T-cell (primary cell): ENCODE measurements around the gene RIPOR2. TPM values are rescaled to one million over a fixed set of nuclear protein-coding genes. Genes with fewer than 3 reads are reported as not detected.
A peak's percentile ranks its signal among the peaks of the same experiment; 100 is the strongest.

Experiments used
- ATAC-seq, 4 experiments: fragments of 200-7000 bp in 3 of 4; fragments of 150-1000 bp in 1 of 4; cut with Tn5 transposase; replicated peaks in 1 of 4; 1 replicate in 3 of 4; 2 replicates in 1 of 4; pipeline ENCODE4 v1.10.0; 2021; ENCODE audit warnings: moderate library complexity in 3 of 4, mild to moderate bottlenecking in 2 of 4, moderate number of reproducible peaks in 1 of 4
- CTCF ChIA-PET, 2 donors: fragments of 300-600 bp; sonication (Branson Sonifier 250); formaldehyde crosslinking; loops; one replicate each; lab custom pipeline; 2022; ENCODE audit warnings: antibody characterized with exemption in 2 of 2; lab: Charles Lee
- POLR2A ChIA-PET, 2 donors: fragments of 300-600 bp; sonication (Branson Sonifier 250); formaldehyde crosslinking; loops; one replicate each; lab custom pipeline; 2022; ENCODE audit warnings: antibody characterized with exemption in 2 of 2; lab: Charles Lee
- DNase-seq, 35 experiments: peaks; one replicate each; pipeline versions ENCODE4 v3.0.0 to v3.0.0-alpha.2; 2013 to 2023
- H3K27ac ChIP-seq: one replicate; pipeline ENCODE4 v1.5.1; 2013; ENCODE audit warnings: low read length
- H3K27me3 ChIP-seq, 2 experiments: replicated peaks in 1 of 2; 1 replicate in 1 of 2; 2 replicates in 1 of 2; pipeline versions ENCODE4 v1.6.1 to v1.7.0; 2013; ENCODE audit warnings: low read length in 1 of 2, mixed read lengths in 1 of 2; ENCODE audit not compliant: control insufficient read depth in 2 of 2, insufficient read depth in 2 of 2; ENCODE audit errors: extremely low read depth in 1 of 2
- H3K36me3 ChIP-seq, 2 donors: 1 replicate in 1 of 2; 2 replicates in 1 of 2; pipeline versions ENCODE4 v1.6.1 to v1.7.0; 2013; ENCODE audit warnings: low read length in 1 of 2; ENCODE audit not compliant: control insufficient read depth in 2 of 2, insufficient read depth in 1 of 2; ENCODE audit errors: extremely low read depth in 1 of 2
- H3K4me1 ChIP-seq, 2 experiments: 1 replicate in 1 of 2; 2 replicates in 1 of 2; pipeline versions ENCODE4 v1.6.1 to v1.7.0; 2013; ENCODE audit warnings: low read length in 2 of 2, mixed read lengths in 1 of 2; ENCODE audit not compliant: insufficient read depth in 2 of 2, control insufficient read depth in 1 of 2; ENCODE audit errors: extremely low read depth in 1 of 2
- H3K4me3 ChIP-seq, 2 donors: 1 replicate in 1 of 2; 2 replicates in 1 of 2; pipeline versions ENCODE4 v1.5.1 to v1.7.0; 2013; ENCODE audit warnings: mild to moderate bottlenecking in 2 of 2, low read length in 1 of 2, moderate library complexity in 1 of 2; ENCODE audit not compliant: control insufficient read depth in 1 of 2; ENCODE audit errors: extremely low read depth in 1 of 2
- H3K9me3 ChIP-seq: 2 replicates; pipeline ENCODE4 v1.7.0; 2013
- H3K27ac Mint-ChIP-seq, 2 donors: one replicate each; pipeline ENCODE4 v1.8.0; 2020 to 2021; ENCODE audit warnings: mild to moderate bottlenecking in 2 of 2, mixed read lengths in 2 of 2
- H3K27me3 Mint-ChIP-seq, 2 donors: one replicate each; pipeline ENCODE4 v1.8.0; 2021 to 2022; ENCODE audit warnings: mixed read lengths in 2 of 2
- H3K36me3 Mint-ChIP-seq: one replicate; pipeline ENCODE4 v1.8.0; 2021; ENCODE audit warnings: mixed read lengths
- H3K4me1 Mint-ChIP-seq, 3 donors: one replicate each; pipeline ENCODE4 v1.8.0; 2020 to 2022; ENCODE audit warnings: mixed read lengths in 3 of 3, mild to moderate bottlenecking in 1 of 3
- H3K4me3 Mint-ChIP-seq, 3 donors: one replicate each; pipeline ENCODE4 v1.8.0; 2020 to 2022; ENCODE audit warnings: mild to moderate bottlenecking in 3 of 3, mixed read lengths in 3 of 3, moderate library complexity in 3 of 3
- H3K9me3 Mint-ChIP-seq, 3 donors: one replicate each; pipeline ENCODE4 v1.8.0; 2020 to 2022; ENCODE audit warnings: mixed read lengths in 3 of 3
- WGBS: methylation state at CpG from one replicate; pipeline ENCODE4 v1.1.5; 2013; ENCODE audit warnings: missing lambda C conversion rate; ENCODE audit not compliant: insufficient coverage; 5-methylcytosine and 5-hydroxymethylcytosine counted together
- total RNA-seq, 35 experiments: library from RNA in 6 of 35; stranded (reverse) in 6 of 35; fragments of 120-200 nt in 1 of 35; gene quantifications; one replicate each; pipeline versions ENCODE4 v1.2.1 to v1.2.4 and lab custom pipeline; 2013 to 2026

Gene RIPOR2
- total RNA-seq, 5 donors from 2014 or later (not counting 1 experiment from before 2014, with no cell fraction given), result 381 to 480 (median 441) TPM

- WGBS, result no CpG with 5 or more reads among the region's 2 CpGs
- DNase-seq (no peak), ATAC-seq (no peak)
- Mint-ChIP-seq H3K27ac (peak overlapping the region; percentile 31 to 67), H3K4me1 (peaks cover 67 to 71% (median 67%) of the 10 kb centered on the region in 3 donors), H3K27me3 (no peaks in the 10 kb centered on the region), H3K9me3 (no peaks in the 10 kb centered on the region), H3K4me3 (no peak overlapping the region), H3K36me3 (peaks cover 15% of the 10 kb centered on the region)
- Histone ChIP-seq H3K9me3 (no peaks in the 10 kb centered on the region), H3K27me3 (no peaks in the 10 kb centered on the region), H3K4me3 (no peak overlapping the region), H3K4me1 (peaks cover 5 to 18% of the 10 kb centered on the region in 2 experiments), H3K36me3 (peaks cover 0 to 4% of the 10 kb centered on the region in 2 donors), H3K27ac (no peak overlapping the region)
- ChIA-PET POLR2A (no interaction called here), CTCF (interaction anchor here in 1 of 2 donors (0.7 to 1.8 kb wide), 2 partner anchors 13 to 584 kb away, joined by 4 to 7 read pairs; no protein-coding TSS in a partner anchor)
These were observed 43.4 kb upstream of the RIPOR2 start for GRCh38 chr6:24979176-24979575.

DNA sequence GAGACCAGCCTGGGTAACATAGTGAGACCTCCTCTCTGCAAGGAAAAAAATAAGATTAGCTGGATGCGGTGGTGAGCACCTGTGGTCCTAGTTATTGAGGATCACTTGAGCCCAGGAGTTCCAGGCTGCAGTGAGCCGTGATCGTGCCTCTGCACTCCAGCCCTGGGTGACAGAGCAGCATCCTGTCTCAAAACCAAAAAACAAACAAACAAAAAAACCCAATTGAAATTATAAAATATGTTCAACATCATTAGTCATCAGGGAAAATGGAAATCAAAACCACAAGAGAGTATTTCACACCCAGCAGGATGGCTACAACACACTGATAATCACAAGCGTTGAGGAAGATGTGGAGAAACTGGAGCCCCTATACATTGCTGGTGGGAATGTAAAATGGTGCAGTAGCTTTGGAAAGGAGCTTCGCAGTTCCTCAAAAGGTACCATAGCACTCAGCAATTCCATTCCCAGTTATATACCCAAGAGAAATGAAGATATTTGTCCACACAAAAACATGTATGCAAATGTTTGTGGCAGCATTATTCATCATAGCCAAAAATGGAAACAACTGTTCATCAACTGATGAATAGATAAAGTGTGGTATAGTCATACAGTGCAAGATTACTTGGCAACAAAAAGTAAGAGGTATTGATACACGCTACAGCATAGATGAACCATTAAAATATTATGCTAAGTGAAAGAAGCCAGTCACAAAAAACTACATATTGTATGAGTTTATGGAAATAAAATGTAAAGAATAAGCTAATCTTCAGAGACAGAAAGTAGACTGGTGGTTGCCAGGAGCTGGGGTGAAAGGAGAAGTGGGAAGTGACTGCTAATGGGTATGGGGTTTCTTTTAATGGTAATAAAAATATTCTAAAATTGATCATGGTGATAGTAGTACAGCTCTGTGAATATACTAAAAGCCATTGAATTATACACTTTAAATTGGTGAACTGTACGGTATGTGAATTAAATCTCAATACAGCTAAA is 38.7 kb upstream of the RIPOR2 start:
- Histone ChIP-seq H3K4me3 (no peak overlapping the region), H3K36me3 (peaks cover 0 to 4% of the 10 kb centered on the region in 2 donors), H3K9me3 (no peaks in the 10 kb centered on the region), H3K27me3 (no peaks in the 10 kb centered on the region), H3K27ac (peak overlapping the region; percentile 76), H3K4me1 (peaks cover 4 to 21% of the 10 kb centered on the region in 2 experiments)
- POLR2A ChIA-PET, result interaction anchor here (0.5 to 1.0 kb wide), 7 partner anchors 10 to 76 kb away, joined by 3 to 5 read pairs (median 3); no protein-coding TSS in a partner anchor
- Mint-ChIP-seq H3K4me3 (peak overlapping the region; percentile 26 to 34 (median 34)), H3K27ac (peak overlapping the region; percentile 93 to 96), H3K4me1 (peaks cover 73 to 74% (median 73%) of the 10 kb centered on the region in 3 donors), H3K27me3 (no peaks in the 10 kb centered on the region), H3K36me3 (peaks cover 38% of the 10 kb centered on the region), H3K9me3 (peaks cover 0 to 4% (median 0%) of the 10 kb centered on the region in 3 donors)
- peak; percentile 80 to 89 (median 84) for ATAC-seq
- CTCF ChIA-PET, result interaction anchor here (0.6 to 3.2 kb wide), 7 partner anchors 8 to 92 kb away, joined by 3 to 13 read pairs (median 4); no protein-coding TSS in a partner anchor
- WGBS, result no CpG with 5 or more reads among the region's 7 CpGs
- DNase-seq, result peak in 4 of 35 experiments; percentile 8 to 56 (median 22)

DNA sequence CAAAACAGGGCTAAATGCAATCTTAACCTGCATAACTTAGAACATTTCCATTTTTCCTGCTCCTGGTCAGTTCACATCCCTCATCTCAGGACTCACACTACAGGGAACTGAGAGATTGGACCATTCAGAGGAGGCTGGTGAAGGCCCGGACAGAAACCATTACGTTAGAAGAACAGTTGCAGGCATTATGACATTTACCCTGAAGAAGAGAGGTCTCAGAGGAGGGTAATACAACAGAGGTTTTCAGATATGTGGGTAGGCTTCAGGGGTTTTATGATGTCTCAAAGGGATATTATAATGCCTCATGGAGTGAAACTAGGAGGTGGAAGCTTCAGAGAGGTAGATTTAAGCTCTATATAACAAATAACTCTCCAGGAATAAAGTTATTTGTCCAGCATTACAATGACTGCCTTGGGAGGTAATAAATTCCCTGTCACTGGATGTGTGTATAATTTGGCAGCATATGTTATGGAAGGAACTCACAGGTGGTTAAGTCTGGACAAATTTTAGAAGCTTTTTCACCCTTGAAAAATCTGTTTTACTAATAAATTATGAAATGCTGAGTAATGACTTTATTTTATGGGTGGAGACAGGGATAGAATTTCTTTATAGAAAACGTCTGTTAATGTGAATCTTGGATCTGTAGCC is 36.7 kb upstream of the RIPOR2 start:
- no peaks in the 10 kb centered on the region for H3K27me3 ChIP-seq
- no peak overlapping the region for H3K4me3 Mint-ChIP-seq
- peaks cover 0 to 4% (median 0%) of the 10 kb centered on the region in 3 donors for H3K9me3 Mint-ChIP-seq
- H3K4me3 ChIP-seq, result no peak overlapping the region
- H3K4me1 ChIP-seq, result peaks cover 12 to 40% of the 10 kb centered on the region in 2 experiments
- no peak for DNase-seq
- WGBS, result no CpG with 5 or more reads among the region's 3 CpGs
- peak overlapping the region; percentile 69 to 93 for H3K27ac Mint-ChIP-seq
- H3K27me3 Mint-ChIP-seq, result no peaks in the 10 kb centered on the region
- H3K36me3 ChIP-seq, result no peaks in the 10 kb centered on the region
- no peak for ATAC-seq
- peak overlapping the region; percentile 21 for H3K27ac ChIP-seq
- no peaks in the 10 kb centered on the region for H3K9me3 ChIP-seq
- peaks cover 75 to 82% (median 78%) of the 10 kb centered on the region in 3 donors for H3K4me1 Mint-ChIP-seq
- ChIA-PET CTCF (interaction anchor here in 1 of 2 donors (1.0 to 3.2 kb wide), 3 partner anchors 10 to 20 kb away, joined by 3 to 13 read pairs (median 5); no protein-coding TSS in a partner anchor), POLR2A (interaction anchor here in 1 of 2 donors (0.6 kb wide), 1 partner anchor 268 kb away, joined by 7 read pairs; no protein-coding TSS in a partner anchor)
- peaks cover 23% of the 10 kb centered on the region for H3K36me3 Mint-ChIP-seq

DNA sequence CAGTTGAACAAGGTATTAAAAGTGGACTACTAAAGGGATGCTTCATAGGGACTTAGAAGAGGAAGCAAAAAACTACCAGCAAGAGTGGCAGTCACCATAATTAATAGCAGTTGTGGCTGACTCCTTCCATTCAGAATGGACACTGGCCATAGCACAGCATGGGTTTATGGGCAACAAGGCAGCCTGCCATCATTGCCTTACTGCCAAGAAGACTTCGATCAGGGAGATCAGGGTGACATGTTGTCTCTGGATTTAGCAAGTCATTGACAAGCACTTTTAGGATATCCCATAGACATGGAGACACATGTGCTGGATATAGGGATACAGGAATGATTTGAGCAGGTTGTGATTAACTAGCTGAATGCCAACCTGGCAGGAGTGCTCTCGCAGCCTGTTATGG is 35.3 kb upstream of the RIPOR2 start:
- DNase-seq, result no peak
- H3K27ac Mint-ChIP-seq, result peak overlapping the region in 1 of 2 donors; percentile 58
- POLR2A ChIA-PET, result interaction anchor here in 1 of 2 donors (0.5 kb wide), 1 partner anchor 25 kb away, joined by 3 read pairs; no protein-coding TSS in a partner anchor
- Histone ChIP-seq H3K36me3 (no peaks in the 10 kb centered on the region), H3K4me1 (peaks cover 12 to 50% of the 10 kb centered on the region in 2 experiments), H3K27me3 (no peaks in the 10 kb centered on the region), H3K9me3 (no peaks in the 10 kb centered on the region), H3K27ac (no peak overlapping the region), H3K4me3 (no peak overlapping the region)
- CTCF ChIA-PET, result interaction anchor here in 1 of 2 donors (3.2 kb wide), 1 partner anchor 21 kb away, joined by 13 read pairs; no protein-coding TSS in a partner anchor
- ATAC-seq, result no peak
- H3K9me3 Mint-ChIP-seq, result peaks cover 0 to 10% (median 0%) of the 10 kb centered on the region in 3 donors
- peaks cover 32% of the 10 kb centered on the region for H3K36me3 Mint-ChIP-seq
- H3K27me3 Mint-ChIP-seq, result no peaks in the 10 kb centered on the region
- no peak overlapping the region for H3K4me3 Mint-ChIP-seq
- H3K4me1 Mint-ChIP-seq, result peaks cover 83 to 87% (median 86%) of the 10 kb centered on the region in 3 donors
- WGBS, result 86% methylated on average over 1 of the region's 2 CpGs

DNA sequence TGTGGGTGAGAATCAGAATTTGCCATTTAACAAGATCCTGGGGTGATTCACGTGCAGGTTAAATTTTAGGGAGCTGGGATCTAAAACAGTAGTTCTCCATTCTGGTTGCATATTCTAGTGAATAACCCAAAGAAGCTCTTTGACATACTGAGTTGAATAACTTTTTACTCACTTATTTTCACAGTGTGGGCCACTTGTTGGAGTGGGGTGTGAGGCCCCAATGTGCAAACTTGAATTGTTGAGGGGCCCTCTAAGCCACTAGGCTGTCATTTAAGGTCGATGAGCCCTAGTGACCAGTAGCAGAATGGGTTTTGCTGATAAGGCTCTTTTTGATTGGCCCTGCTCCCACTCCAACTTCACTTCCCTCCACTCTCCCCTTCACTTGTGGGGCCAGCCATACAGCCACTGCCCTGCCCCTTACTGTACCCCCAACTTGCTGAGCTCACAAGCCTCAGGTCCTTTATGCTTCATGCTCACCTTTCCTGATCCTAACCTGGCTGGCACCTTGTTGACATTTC is 33.6 kb upstream of the RIPOR2 start:
- Histone ChIP-seq H3K36me3 (no peaks in the 10 kb centered on the region), H3K4me3 (no peak overlapping the region), H3K27me3 (no peaks in the 10 kb centered on the region), H3K27ac (peak overlapping the region; percentile 35), H3K9me3 (no peaks in the 10 kb centered on the region), H3K4me1 (peaks cover 14 to 50% of the 10 kb centered on the region in 2 experiments)
- WGBS, result no CpG with 5 or more reads among the region's 2 CpGs
- ChIA-PET CTCF (interaction anchor here (0.5 to 0.8 kb wide), 2 partner anchors 60 to 82 kb away, joined by 3 read pairs; no protein-coding TSS in a partner anchor), POLR2A (interaction anchor here in 1 of 2 donors (0.5 kb wide), 1 partner anchor 79 kb away, joined by 3 read pairs; no protein-coding TSS in a partner anchor)
- peaks cover 0 to 10% (median 0%) of the 10 kb centered on the region in 3 donors for H3K9me3 Mint-ChIP-seq
- ATAC-seq (no peak), DNase-seq (no peak)
- H3K4me1 Mint-ChIP-seq, result peaks cover 87 to 93% (median 90%) of the 10 kb centered on the region in 3 donors
- no peaks in the 10 kb centered on the region for H3K27me3 Mint-ChIP-seq
- H3K36me3 Mint-ChIP-seq, result peaks cover 34% of the 10 kb centered on the region
- H3K4me3 Mint-ChIP-seq, result no peak overlapping the region
- H3K27ac Mint-ChIP-seq, result peak overlapping the region in 1 of 2 donors; percentile 80
